ENCODE measurements around the gene SEL1L2.

DNA sequence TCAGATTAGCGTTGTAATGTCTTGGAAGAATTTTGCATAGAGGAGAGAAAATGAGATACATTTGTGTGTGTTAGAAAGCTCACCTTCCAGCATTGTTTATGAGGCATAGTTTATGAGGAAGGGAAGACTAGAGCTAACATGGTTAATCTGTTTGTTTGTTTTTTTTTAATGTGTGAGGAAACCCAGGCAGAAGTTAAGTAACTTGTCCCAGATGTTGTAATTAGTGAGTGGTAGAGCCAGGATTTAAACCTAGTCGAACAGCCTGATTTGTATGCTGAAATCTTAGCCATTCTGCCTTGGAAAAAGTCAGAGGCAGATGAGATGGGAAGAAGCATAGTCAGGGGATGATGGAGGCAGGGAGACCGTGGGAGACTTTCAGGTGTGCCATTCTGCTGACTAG, 176.5 kb downstream of the SEL1L2 start:
- no peak for TF ChIP-seq CTCF (IDR thresholded peaks at IDR 0.05)
- no peak for TF ChIP-seq POLR2A (IDR thresholded peaks at IDR 0.05)

Measured in right lobe of liver (tissue), 4 donors.